Fibroblast of pulmonary artery (primary cell): ENCODE results near the gene QRFP.
"Not testable (repeated sequence)": the region's sequence is repeated elsewhere in the genome, so short reads cannot be mapped to it uniquely, and the experiment has no call there.

Experiments
- DNase-seq: peaks from one replicate; pipeline ENCODE4 v3.0.0-alpha.2; 2010; ENCODE audit warnings: low read depth
- H3K4me3 ChIP-seq: replicated peaks from 2 replicates; pipeline ENCODE4 v1.5.1; 2011; ENCODE audit warnings: low read depth, mild to moderate bottlenecking, control low read depth, low read length, moderate library complexity
- CTCF ChIP-seq: IDR thresholded peaks from 2 replicates; pipeline ENCODE4 v1.5.1; 2011; ENCODE audit warnings: mild to moderate bottlenecking, control low read depth, low read length, inconsistent platforms; ENCODE audit errors: missing control alignments

QRFP gene

DNA sequence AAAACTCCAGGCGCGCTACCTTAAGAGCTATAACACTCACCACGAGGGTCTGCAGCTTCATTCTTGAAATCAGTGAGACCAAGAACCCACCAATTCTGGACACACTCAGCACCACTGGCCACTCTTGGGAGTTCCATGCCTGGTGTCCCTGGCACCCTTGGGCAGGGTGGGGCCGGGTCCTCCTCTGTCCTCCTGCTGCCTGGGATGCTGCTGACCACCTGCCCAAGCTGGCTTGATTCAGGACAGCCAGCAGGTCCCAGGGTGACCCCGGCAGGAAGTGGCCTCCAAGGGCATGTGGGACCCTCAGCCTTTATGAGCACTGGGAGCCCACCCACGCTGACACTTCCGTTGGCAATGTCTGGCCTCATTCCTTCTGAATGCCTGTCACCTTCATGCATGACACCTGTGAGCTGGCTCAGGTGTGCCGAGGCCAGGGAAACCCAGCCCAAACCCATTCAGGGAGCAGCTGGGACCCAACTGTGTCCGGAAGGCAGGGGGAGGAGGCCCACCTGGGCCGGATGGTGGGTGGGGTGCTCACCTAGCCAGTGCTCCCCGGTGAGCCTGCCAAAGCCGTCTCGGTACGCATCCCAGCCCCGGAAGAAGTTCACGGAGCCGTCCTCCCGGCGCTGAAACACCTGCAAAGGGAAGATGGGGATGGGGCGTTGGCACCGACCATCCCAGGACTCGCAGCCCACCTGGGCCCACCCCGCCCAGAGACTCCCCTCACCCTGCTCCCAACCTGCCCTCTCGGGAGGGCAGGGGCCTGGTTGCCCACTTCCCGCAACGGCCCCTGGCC lies 14.8 kb upstream of the QRFP start:
- H3K4me3 ChIP-seq = no peak overlapping the region
- no peak for TF ChIP-seq CTCF
- DNase-seq = no peak

DNA sequence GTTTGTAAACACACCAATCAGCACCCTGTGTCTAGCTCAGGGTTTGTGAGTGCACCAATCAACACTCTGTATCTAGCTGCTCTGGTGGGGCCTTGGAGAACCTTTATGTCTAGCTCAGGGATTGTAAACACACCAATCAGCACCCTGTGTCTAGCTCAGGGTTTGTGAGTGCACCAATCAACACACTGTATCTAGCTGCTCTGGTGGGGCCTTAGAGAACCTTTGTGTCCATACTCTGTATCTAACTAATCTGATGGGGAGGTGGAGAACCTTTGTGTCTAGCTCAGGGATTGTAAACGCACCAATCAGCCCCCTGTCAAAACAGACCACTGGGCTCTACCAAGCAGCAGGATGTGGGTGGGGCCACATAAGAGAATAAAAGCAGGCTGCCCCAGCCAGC lies 14.1 kb upstream of the QRFP start:
- H3K4me3 ChIP-seq, DNase-seq: not testable (repeated sequence)

DNA sequence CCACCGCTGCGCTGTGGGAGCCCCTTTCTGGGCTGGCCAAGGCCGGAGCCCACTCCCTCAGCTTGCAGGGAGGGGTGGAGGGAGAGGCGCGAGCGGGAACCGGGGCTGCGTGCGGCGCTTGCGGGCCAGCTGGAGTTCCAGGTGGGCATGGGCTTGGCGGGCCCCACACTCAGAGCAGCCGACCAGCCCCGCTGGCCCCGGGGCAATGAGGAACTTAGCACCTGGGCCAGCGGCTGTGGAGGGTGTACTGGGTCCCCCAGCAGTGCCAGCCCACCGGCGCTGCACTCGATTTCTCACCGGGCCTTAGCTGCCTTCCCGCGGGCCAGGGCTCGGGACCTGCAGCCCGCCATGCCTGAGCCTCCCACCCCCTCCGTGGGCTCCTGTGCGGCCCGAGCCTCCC lies 13.4 kb upstream of the QRFP start:
- DNase-seq, H3K4me3 ChIP-seq: not testable (repeated sequence)

- DNase-seq = no peak
- H3K4me3 ChIP-seq = no peak overlapping the region
- no peak for TF ChIP-seq CTCF
These were observed 12.3 kb upstream of the QRFP start for GRCh38 chr9:130908878-130909355.

DNA sequence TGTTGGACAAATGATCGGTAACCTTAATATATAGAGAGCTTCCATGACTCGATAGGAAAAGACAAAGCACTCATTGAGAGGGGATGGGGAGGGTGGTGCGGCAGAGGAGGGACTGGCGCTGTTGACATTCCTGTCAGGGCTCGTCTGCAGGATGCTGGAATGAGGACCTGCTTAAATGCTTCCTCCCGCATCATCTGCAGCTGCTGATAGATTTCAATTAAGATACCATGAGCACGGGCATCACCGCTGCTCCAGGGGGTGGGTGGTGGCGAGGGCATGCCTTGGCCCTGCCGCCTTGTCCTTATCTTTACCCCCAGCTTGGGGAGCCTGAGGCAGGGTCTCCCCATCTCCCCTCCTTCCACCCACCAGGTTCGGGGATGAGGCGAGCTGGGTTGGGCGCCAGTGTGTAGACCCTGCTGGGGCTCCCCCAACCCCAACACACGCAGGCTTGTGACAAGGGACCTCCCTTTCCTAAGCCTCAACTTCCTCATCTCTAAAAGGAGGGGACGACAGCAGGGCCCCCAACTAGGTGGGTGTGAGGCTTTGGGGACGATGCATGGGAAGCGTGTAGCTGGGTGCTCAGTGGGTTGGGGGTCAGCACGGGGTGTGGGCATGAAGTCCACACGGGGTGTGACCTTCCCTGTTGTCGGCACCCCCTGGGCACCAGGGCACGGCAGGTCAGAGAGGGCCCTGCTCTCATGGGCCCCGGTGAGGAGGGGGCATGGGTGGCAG lies 11.7 kb upstream of the QRFP start:
- no peak for TF ChIP-seq CTCF
- no peak overlapping the region for H3K4me3 ChIP-seq
- DNase-seq = no peak

GRCh38 chr9:130906735-130907416 lies 10.3 kb upstream of the QRFP start:
- TF ChIP-seq CTCF = no peak
- no peak for DNase-seq
- H3K4me3 ChIP-seq = no peak overlapping the region

GRCh38 chr9:130905902-130906734 lies 9.5 kb upstream of the QRFP start:
- TF ChIP-seq CTCF = no peak
- no peak overlapping the region for H3K4me3 ChIP-seq

More at GRCh38 chr9:130905902-130906734, 9.5 kb upstream of the QRFP start:
- no peak for DNase-seq
